Measurements from ENCODE around the gene TUBGCP6. TPM values are rescaled to one million over a fixed set of nuclear protein-coding genes. Genes with fewer than 3 reads are reported as not detected.

The TUBGCP6 gene, protein sequence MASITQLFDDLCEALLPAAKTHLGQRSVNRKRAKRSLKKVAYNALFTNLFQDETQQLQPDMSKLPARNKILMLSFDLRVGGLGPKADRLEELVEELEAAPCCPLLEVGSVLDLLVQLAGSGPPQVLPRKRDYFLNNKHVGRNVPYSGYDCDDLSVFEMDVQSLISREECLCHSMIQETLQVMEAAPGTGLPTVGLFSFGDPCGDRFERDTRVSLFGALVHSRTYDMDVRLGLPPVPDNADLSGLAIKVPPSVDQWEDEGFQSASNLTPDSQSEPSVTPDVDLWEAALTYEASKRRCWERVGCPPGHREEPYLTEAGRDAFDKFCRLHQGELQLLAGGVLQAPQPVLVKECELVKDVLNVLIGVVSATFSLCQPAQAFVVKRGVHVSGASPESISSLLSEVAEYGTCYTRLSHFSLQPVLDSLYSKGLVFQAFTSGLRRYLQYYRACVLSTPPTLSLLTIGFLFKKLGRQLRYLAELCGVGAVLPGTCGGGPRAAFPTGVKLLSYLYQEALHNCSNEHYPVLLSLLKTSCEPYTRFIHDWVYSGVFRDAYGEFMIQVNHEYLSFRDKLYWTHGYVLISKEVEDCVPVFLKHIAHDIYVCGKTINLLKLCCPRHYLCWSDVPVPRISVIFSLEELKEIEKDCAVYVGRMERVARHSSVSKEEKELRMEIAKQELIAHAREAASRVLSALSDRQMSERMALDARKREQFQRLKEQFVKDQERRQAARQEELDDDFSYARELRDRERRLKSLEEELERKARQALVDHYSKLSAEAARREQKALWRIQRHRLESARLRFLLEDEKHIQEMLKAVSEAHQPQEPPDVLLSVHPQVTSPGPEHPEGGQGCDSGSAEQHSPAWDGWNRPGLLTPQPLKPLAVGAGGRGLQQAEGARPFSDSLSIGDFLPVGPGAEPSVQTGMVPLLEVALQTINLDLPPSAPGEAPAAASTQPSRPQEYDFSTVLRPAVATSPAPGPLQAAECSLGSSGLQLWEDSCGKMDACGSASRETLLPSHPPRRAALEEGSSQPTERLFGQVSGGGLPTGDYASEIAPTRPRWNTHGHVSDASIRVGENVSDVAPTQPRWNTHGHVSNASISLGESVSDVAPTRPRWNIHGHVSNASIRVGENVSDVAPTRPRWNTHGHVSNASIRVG (N-terminal part only)
- 11.8 and 21.2 TPM in 2 replicates for total RNA-seq

- DNase-seq (ENCODE audit: low read depth in 2 of 2), result peak; percentile 94 to 97
These were observed at the start of gene TUBGCP6 for GRCh38 chr22:50244420-50245213. Gene TUBGCP6, minus strand, starts transcription at chr22:50245023. Its CDS starts 564 bp downstream, at chr22:50244459.

- DNase-seq (ENCODE audit: low read depth in 2 of 2), result no peak
These were observed 49.5 kb upstream of the TUBGCP6 start for GRCh38 chr22:50294319-50294656.

GRCh38 chr22:50293441-50294318 is 48.9 kb upstream of the TUBGCP6 start:
- peak; percentile 59 to 78 for DNase-seq (ENCODE audit: low read depth in 2 of 2)

GRCh38 chr22:50292643-50293440 is 48.0 kb upstream of the TUBGCP6 start:
- DNase-seq (ENCODE audit: low read depth in 2 of 2), result no peak

- DNase-seq (ENCODE audit: low read depth in 2 of 2), result no peak
These were observed 45.3 kb upstream of the TUBGCP6 start for GRCh38 chr22:50289942-50290630.

- DNase-seq (ENCODE audit: low read depth in 2 of 2), result no peak
These were observed 44.5 kb upstream of the TUBGCP6 start for GRCh38 chr22:50289151-50289941.

GRCh38 chr22:50287731-50288130 is 42.9 kb upstream of the TUBGCP6 start:
- no peak for DNase-seq (ENCODE audit: low read depth in 2 of 2)

DNA sequence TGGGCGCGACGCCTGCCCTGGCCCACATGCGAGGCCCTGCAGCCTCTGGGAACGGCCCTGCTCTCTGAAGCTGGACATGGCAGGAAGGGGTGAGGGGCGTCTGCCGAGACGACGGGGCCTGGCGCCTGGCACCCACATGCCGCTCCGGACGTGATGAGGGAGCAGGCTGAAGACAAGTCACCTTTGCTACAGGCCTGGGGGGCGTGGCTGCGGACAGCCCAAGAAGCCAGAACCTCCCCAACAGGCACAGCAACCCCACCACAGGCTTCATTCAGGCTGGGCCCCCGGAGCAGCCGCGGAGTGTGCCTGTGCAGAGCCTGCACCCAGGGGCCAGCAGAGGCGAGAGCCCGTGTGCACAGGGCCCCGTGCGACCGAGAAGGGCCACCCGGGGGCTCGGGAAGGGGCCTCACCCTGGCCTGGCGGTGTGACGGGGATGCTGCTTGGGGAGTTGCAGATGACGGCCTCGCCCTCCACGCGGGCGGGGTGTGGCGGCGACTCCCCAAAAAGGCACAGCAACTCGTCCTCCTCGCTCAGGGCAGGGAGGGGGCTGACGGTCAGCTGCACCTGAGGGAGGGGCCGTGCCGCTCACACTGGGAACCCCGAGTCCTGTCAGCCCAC is 42.0 kb upstream of the TUBGCP6 start:
- no peak for DNase-seq (ENCODE audit: low read depth in 2 of 2)

DNA sequence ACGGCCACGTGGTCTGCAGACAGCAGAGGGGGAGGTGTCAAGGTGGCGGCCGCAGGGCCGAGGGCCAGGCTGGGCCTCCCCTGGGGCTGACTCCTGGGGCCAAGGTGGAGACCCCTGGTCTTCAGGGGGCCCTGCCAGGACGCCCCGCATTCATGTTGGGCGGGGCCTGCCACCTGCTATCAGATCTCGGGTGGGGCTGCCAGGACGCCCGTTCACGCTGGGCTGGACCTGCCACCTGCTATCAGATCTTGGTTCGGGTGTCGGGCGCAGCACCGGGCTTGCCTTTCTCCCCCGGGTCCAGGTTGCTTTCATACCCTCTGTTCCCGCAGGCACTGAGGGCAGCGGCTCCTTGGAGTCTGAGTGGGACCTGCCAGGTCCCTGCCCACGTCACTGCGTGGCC is 41.5 kb upstream of the TUBGCP6 start:
- no peak for DNase-seq (ENCODE audit: low read depth in 2 of 2)

DNA sequence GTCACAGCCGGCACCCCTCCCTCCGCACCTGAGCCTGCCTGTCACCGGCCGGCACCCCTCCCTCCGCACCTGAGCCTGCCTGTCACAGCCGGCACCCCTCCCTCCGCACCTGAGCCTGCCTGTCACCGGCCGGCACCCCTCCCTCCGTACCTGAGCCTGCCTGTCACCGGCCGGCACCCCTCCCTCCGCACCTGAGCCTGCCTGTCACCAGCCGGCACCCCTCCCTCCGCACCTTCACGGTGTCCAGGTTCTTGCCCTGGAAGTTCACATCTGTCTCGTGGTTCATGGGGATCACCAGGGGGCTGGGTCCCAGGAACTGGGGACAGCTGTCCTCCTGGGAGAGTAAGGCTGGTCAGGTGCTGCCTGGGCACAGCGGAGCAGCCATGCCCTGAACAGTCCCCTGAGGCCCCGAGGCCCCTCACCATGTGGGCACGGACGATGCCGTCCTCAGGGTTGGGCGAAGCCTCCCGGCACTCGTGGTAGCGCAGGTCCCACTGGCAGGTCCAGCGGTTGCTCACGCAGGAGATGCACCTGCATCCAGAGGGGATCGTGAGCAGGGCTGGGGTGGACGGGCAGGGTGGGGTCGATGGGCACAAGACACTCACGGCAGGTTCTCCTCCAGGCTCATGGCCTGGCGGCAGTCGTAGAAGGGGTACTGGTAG is 40.9 kb upstream of the TUBGCP6 start:
- no peak for DNase-seq (ENCODE audit: low read depth in 2 of 2)

GRCh38 chr22:50284479-50284878 is 39.7 kb upstream of the TUBGCP6 start:
- no peak for DNase-seq (ENCODE audit: low read depth in 2 of 2)

GRCh38 chr22:50283821-50284220 is 39.0 kb upstream of the TUBGCP6 start:
- DNase-seq (ENCODE audit: low read depth in 2 of 2), result no peak

GRCh38 chr22:50282361-50283155 is 37.7 kb upstream of the TUBGCP6 start:
- DNase-seq (ENCODE audit: low read depth in 2 of 2), result peak in 1 of 2 donors; percentile 64

DNA sequence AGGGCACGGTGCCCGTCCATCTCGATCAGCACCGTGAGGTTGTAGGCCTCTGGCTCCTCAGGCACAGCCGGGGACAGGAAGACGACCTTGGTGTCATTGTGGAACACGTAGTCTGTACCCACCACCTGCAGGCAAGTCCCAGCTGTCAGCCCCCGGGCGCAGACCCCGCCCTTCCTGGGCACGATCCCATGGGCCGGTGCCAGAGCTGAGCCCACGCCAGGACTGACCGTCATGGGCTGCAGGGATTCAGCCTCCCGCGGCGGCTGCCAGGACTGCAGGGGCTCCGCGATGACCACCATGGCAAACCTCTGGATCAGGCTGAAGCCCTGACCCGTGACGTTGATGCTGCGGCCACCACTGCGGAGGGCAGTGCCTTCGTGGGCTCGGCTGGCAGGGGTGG is 37.1 kb upstream of the TUBGCP6 start:
- DNase-seq (ENCODE audit: low read depth in 2 of 2), result no peak

DNA sequence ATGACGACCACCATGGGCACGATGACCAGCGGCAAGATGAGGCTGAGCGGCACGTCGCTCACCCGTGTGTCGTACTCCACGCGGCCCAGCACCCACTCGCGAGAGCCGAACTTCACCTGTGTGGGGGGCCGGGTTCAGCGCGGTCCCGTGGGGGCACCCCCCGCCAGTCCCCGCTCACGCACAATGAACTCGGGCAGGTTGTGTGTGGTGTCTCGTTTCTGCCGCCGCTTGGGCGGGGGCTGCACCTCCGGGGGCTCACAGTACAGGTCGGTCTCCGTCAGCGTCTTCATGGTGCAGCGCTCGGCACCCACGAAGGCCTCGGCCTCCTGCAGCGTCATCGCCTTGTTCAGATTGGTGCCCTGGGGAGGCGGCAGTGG is 36.5 kb upstream of the TUBGCP6 start:
- no peak for DNase-seq (ENCODE audit: low read depth in 2 of 2)

DNA sequence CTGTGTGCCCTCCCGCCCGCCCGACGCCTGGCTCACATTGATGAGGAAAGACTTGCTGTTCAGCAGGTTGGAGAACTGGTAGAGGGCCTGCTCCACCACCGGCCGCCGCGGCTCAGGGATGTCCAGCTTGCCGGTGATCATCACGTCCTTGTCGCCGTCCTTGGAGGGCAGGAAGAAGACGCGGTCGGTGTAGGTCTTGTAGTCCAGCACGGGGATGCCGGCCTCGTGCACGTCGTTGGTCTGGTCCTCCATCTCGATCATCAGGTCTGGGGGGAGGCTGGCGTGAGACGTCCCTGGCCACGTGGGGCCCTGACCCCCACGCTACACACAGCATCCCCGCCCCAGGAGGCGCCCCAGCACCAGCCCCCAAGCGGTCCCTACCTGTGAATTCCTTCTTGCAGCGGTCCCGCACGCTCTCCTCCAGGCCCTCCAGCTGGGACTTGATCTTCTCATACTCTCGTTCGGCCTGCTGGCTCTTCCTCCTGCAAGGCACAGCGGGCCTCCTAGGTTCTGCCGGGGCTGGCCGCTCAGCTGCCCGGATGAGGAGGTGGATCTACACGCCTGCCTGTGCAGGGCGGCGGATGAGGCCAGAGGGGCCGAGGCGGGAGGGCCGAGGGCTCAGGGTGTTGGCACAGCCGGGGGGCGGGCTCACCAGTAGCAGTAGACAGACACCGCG is 36.0 kb upstream of the TUBGCP6 start:
- DNase-seq (ENCODE audit: low read depth in 2 of 2), result no peak

Data from lung microvascular endothelial cell (primary cell).